A549 treated with Hydrocortisone at 1 μM for 4 hours (cell line): ENCODE results near the gene ZNF732. TPM values are rescaled to one million over a fixed set of nuclear protein-coding genes. Genes with fewer than 3 reads are reported as not detected.

Experiments used
- total RNA-seq: library from RNA; stranded (reverse); fragments of 200-300 nt; extraction: Qiagen RNA extraction; gene quantifications from 5 replicates; pipeline ENCODE4 v1.2.3, GENCODE V29; 2022

The ZNF732 gene
- not detected in 5 replicates for total RNA-seq

DNA sequence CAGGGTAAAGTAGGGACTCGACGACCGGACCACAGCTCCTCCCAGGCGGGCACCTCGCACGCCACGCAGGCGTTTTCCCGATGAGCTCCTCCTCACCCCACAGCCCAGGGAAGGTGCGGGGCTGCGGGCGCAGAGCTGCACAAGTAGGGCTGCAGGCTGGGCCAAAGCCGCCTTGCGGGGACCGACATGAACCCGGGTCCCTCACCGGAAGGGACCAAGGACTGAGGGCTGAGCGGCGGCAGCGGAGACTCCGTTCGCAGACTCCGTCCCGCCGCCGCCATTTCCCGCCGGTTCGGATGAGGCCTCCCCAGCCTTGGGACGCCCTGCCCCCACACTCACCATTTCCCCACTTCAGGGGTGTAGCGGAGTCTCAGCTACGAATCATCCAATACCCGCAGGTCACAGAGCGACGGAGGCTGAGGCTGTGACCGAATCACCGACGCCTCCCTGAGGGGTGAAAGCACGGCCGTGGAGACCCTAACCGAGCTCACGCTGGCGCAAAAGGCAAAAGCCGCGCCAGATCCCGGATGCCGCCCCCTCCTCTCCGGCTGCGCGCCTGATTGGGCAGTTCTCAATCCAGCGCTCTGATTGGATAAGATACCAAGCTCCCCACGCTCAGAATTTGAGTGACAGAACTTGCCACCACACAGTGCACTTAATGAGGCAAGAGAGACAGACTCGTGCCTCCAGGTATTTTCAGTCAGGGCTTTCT is at the start of gene ZNF732:
Gene ZNF732, minus strand, starts transcription at position 506 of the 712 bp plus-strand sequence. Its CDS starts 164 bp downstream, at position 342.

GRCh38 chr4:337143-337931 is 32.1 kb upstream of the ZNF732 start, which contains the start of gene ZNF141:
Gene ZNF141 (plus strand): TSS chr4:337814. CDS start chr4:337984, 170 bp downstream.

Other genes starting within 250 kb of the ZNF732 start
- gene ZNF718, start 181.0 kb downstream of the ZNF732 start, total RNA-seq, result 0.37 to 0.60 TPM (median 0.48 TPM) in 5 replicates
- gene ZNF141, start 32.3 kb upstream of the ZNF732 start, total RNA-seq, result 2.0 to 2.6 TPM (median 2.4 TPM) in 5 replicates
- 12.2 to 20.8 TPM (median 13.2 TPM) in 5 replicates for gene ZNF721, start 193.7 kb upstream of the ZNF732 start, total RNA-seq
- gene PIGG, start 193.7 kb upstream of the ZNF732 start, total RNA-seq, result 22.9 to 27.2 TPM (median 24.4 TPM) in 5 replicates